Prostate gland (tissue), 2 donors: ENCODE results near the gene FAM217A. TPM values are rescaled to one million over a fixed set of nuclear protein-coding genes. Genes with fewer than 3 reads are reported as not detected.

ENCODE experiments used
- DNase-seq: peaks from one replicate; pipeline ENCODE4 v3.0.0-alpha.2; 2019; ENCODE audit warnings: low spot score
- H3K27ac ChIP-seq, 2 donors: fragments of 200-600 bp; sonication (generic); 2 replicates each; pipeline ENCODE4 v1.5.1; 2017 to 2019
- H3K27me3 ChIP-seq: fragments of 200-600 bp; sonication (generic); replicated peaks from 2 replicates; pipeline ENCODE4 v1.5.1; 2019; ENCODE audit not compliant: insufficient read depth
- H3K36me3 ChIP-seq, 2 donors: fragments of 200-600 bp; sonication (generic); 1 replicate in 1 of 2; 2 replicates in 1 of 2; pipeline versions ENCODE4 v1.5.1 to v1.8.1; 2017 to 2019
- H3K4me1 ChIP-seq: fragments of 200-600 bp; sonication (generic); replicated peaks from 2 replicates; pipeline ENCODE4 v1.5.1; 2019
- H3K4me3 ChIP-seq, 2 donors: fragments of 200-600 bp; sonication (generic); 2 replicates each; pipeline ENCODE4 v1.5.1; 2017 to 2019
- H3K9me3 ChIP-seq: fragments of 200-600 bp; sonication (generic); 2 replicates; pipeline ENCODE4 v1.5.1; 2017
- POLR2A ChIP-seq: fragments of 450-650 bp; IDR thresholded peaks from one replicate; pipeline ENCODE4 v1.6.1; 2016; ENCODE audit warnings: antibody characterized with exemption, mild to moderate bottlenecking
- POLR2AphosphoS5 ChIP-seq: sonication (generic); formaldehyde crosslinking; IDR thresholded peaks from one replicate; pipeline ENCODE4 v1.6.1; 2017; ENCODE audit warnings: antibody characterized with exemption
- WGBS: methylation state at CpG from one replicate; pipeline ENCODE4 v1.1.5; 2018; 5-methylcytosine and 5-hydroxymethylcytosine counted together
- intact Hi-C: fragments of 100-400 bp; cut with DNase I; formaldehyde crosslinking; loops from one replicate; pipeline ENCODE4 v1.14.2; 2022
- total RNA-seq, 2 donors: library from RNA; depleted of rRNA; stranded (reverse); fragments of >200 nt; gene quantifications; one replicate each; pipeline ENCODE4 v1.1.0, GENCODE V29; 2016
- TF ChIP-seq, protein P1 (sequence below), 4 experiments: fragments of 200-600 bp in 2 of 4; fragments of 450-650 bp in 2 of 4; sonication (generic) in 2 of 4; IDR thresholded peaks; 1 replicate in 3 of 4; 2 replicates in 1 of 4; pipeline ENCODE4 v1.5.1; 2016 to 2019; ENCODE audit warnings: antibody characterized with exemption in 4 of 4, mild to moderate bottlenecking in 2 of 4, moderate library complexity in 2 of 4

The FAM217A gene
- total RNA-seq, 2 donors from 2014 or later = 1.7 TPM; not detected in 1

DNA sequence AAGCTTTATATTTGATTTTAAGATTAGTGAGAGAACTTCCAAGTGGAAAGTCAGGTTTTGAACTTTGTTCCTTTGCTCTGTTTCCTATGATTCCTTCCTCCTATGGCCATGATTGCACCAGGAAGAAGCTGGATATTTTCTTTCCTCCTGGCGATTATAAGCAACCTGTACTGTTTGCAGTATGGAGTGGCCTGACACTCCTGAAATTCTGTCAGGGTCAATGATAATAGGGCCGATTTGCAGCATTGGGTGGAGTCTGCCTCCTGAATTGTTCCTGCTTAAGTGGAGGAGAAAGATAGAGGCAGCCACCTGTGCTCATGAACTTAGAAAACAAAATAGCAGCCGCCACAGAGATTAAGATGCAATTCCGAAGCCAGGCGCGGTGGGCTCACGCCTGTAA, 9.8 kb upstream of the FAM217A start:
- DNase-seq = no peak

DNA sequence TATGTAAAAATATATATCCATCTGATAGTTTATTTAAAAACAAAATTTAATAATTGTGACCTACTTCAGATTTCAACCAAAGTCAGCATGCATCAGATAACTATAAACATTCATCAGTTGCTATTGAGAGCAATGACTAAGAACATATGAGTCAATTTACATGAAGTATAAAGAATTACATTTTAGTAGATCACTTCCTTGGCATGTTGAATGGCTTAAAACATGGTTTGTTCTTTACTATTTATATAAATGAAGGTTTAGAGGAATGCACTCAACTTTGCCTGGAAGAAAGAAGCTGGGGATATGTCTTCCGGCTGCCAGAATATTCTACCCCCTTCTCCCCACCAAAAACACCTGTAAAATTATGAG, 6.4 kb upstream of the FAM217A start:
- H3K4me1 ChIP-seq = no peaks in the 10 kb centered on the region
- no peak for DNase-seq
- H3K9me3 ChIP-seq = no peaks in the 10 kb centered on the region
- H3K27ac ChIP-seq = no peak overlapping the region
- no peaks in the 10 kb centered on the region for H3K36me3 ChIP-seq
- intact Hi-C loops = no loop called here
- TF ChIP-seq POLR2A (no peak), POLR2AphosphoS5 (no peak)
- TF ChIP-seq, protein P1, sequence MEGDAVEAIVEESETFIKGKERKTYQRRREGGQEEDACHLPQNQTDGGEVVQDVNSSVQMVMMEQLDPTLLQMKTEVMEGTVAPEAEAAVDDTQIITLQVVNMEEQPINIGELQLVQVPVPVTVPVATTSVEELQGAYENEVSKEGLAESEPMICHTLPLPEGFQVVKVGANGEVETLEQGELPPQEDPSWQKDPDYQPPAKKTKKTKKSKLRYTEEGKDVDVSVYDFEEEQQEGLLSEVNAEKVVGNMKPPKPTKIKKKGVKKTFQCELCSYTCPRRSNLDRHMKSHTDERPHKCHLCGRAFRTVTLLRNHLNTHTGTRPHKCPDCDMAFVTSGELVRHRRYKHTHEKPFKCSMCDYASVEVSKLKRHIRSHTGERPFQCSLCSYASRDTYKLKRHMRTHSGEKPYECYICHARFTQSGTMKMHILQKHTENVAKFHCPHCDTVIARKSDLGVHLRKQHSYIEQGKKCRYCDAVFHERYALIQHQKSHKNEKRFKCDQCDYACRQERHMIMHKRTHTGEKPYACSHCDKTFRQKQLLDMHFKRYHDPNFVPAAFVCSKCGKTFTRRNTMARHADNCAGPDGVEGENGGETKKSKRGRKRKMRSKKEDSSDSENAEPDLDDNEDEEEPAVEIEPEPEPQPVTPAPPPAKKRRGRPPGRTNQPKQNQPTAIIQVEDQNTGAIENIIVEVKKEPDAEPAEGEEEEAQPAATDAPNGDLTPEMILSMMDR (IDR thresholded peaks at IDR 0.05) = no peak
- no peak overlapping the region for H3K4me3 ChIP-seq
- no peaks in the 10 kb centered on the region for H3K27me3 ChIP-seq
- WGBS = 87% methylated on average over 1 of the region's 1 CpG

More for the DNA sequence above, 9.8 kb upstream of the FAM217A start:
- Histone ChIP-seq H3K27me3 (no peaks in the 10 kb centered on the region), H3K4me1 (no peaks in the 10 kb centered on the region), H3K27ac (no peak overlapping the region), H3K36me3 (no peaks in the 10 kb centered on the region), H3K4me3 (no peak overlapping the region), H3K9me3 (no peaks in the 10 kb centered on the region)
- intact Hi-C loops = no loop called here
- TF ChIP-seq, protein P1 (IDR thresholded peaks at IDR 0.05) = no peak
- TF ChIP-seq POLR2AphosphoS5 (no peak), POLR2A (no peak)
- 94% methylated on average over 7 of the region's 7 CpGs for WGBS

DNA sequence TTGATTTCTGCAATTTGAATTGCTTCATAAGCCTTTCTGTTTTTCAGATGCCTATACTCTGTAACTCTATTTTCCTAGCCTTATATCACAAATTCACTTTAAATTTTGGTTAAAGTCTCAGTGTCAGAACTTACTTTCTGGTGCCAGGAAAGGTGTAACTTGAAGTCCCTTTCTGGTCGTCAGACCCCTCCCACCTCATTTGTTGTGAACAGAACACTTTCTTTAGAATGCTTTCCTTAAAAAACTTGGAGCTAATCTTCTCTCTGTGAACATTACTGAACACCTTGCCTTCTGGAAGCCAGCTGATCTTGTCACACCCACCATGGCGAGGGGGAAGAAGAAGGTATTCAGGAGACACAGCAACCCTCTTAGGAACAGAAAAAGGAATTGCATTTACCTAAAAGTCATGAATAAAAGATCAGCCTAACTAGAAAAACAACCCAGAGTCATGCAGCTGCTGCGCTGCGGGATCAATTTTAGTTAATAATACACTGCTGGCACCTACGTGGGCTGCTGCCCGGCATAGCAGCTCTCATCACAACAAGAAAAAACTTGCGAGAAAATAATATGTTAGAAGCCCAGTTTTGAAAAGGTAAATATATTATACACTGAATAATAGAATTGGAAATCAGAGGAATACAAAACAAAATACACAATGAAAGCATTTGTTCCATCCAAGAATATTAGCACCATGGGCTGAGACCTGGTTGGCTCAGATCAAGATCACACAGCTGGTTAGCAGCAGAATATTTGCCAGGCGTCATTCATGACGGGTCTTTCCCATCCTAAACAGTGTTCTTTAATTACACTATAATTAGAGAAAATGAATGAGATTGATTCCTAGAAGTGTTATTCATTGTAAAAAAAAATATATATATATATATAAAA, 5.8 kb upstream of the FAM217A start:
- no peak for TF ChIP-seq POLR2AphosphoS5
- TF ChIP-seq POLR2A = no peak
- TF ChIP-seq, protein P1 (IDR thresholded peaks at IDR 0.05) = no peak
- intact Hi-C loops = no loop called here
- WGBS = 52% methylated on average over 9 of the region's 9 CpGs
- H3K4me3 ChIP-seq = no peak overlapping the region
- DNase-seq = no peak
- H3K4me1 ChIP-seq = no peaks in the 10 kb centered on the region
- no peaks in the 10 kb centered on the region for H3K27me3 ChIP-seq
- no peak overlapping the region for H3K27ac ChIP-seq
- no peaks in the 10 kb centered on the region for H3K36me3 ChIP-seq
- no peaks in the 10 kb centered on the region for H3K9me3 ChIP-seq

DNA sequence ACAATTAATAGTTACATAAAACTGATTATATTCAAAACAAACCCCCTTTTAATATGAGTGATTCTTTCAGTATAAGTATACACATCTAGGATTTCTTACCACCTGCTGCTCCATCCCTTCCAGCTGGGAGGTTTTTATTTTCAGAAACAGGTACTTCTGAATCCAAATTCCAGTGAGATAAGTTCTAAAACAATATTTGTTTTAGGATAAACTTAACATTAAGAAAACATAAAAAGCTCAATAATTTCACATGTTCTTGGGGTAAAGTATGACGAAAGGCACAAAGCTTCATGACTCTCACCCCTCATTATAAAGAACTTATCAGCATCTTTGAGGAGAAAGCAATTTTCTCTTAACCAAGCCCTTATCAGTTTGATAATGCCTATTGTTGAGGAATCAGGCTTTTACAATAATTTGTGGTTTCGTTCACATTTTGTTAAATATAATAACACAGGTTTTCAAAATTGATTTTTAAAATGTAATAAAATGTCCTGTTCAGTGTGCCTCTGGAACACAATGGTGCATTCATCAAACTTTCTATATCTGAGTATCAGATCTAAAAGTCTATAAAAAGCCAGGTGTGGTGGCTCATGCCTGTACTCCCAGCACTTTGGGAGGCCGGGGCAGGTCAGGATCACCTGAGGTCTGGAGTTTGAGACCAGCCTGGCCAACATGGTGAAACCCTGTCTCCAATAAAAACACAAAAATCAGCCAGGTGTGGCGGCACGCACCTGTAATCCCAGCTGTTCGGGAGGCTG, 4.3 kb downstream of the FAM217A start:
- 69% methylated on average over 6 of the region's 6 CpGs for WGBS
- no peak overlapping the region for H3K4me3 ChIP-seq
- no peaks in the 10 kb centered on the region for H3K27me3 ChIP-seq
- intact Hi-C loops = no loop called here
- H3K4me1 ChIP-seq = no peaks in the 10 kb centered on the region
- DNase-seq = no peak
- no peaks in the 10 kb centered on the region for H3K36me3 ChIP-seq
- TF ChIP-seq POLR2AphosphoS5 (no peak), POLR2A (no peak)
- TF ChIP-seq, protein P1 (IDR thresholded peaks at IDR 0.05) = no peak
- no peak overlapping the region for H3K27ac ChIP-seq
- H3K9me3 ChIP-seq = no peaks in the 10 kb centered on the region
